Measurements from ENCODE around the gene ELP2. TPM values are rescaled to one million over a fixed set of nuclear protein-coding genes. Genes with fewer than 3 reads are reported as not detected.

ELP2 gene
- total RNA-seq, 4 donors from 2014 or later, result 46.1 to 82.4 (median 67.4) TPM

DNA sequence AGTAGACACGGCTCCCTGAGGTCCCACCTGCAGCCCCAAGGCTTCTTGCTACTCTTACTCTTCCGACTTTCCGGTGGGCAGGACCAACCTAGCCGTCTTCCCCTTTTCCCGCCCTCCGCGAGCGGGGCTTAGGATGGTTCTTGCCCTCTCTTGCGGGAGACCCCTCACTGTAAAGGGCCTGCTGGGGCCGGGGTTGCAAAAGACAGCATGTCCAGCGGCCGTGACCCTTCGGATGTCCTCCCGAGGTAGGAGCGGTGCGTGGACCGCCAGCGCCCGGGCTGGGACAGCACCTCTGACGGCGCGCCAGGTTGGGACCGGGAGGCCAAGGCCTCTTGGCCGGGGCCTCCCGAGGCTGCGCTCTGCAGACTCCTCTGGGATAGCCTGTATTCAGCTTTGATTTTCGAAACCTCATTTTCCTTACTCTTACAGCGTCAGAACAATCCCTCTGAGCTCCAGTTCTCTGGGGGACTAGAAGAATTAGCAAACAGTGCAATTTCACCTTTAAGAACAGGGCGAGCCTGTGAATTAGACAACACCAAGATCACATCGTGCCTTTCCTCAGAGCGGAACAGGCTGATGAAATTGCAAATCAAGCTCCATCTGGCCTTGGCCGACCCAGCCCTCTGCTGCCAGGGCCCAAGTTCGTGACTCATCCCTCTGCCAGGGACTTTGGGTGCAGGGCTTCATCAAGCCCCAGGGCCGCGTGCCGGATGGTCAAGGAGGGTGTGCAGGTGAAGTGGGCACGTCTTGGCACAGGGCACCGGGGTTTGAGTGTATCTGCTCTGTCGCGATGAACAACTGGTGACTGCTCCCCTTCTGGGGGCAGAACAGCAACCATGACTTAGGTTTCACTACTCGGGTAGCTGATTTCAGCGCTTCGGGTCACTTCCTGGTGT, 58.4 kb downstream of the ELP2 start:
- Histone ChIP-seq H3K4me1 (peaks cover 0 to 26% (median 10%) of the 10 kb centered on the region in 4 donors), H3K4me3 (peak overlapping the region; percentile 46 to 77 (median 61)), H3K36me3 (no peaks in the 10 kb centered on the region), H3K9me3 (no peaks in the 10 kb centered on the region), H3K27me3 (no peaks in the 10 kb centered on the region), H3K27ac (peak overlapping the region in 3 of 4 donors; percentile 4 to 75 (median 61))
- TF ChIP-seq EP300 (IDR thresholded peaks at IDR 0.05), result peak in 1 of 2 donors; percentile 76
- no peak for TF ChIP-seq POLR2A (IDR thresholded peaks at IDR 0.05)
- 29 to 50% methylated on average over 36 to 43 of the region's 43 CpGs for WGBS, 2 donors
- DNase-seq (ENCODE audit: low spot score in 2 of 2), result no peak

DNA sequence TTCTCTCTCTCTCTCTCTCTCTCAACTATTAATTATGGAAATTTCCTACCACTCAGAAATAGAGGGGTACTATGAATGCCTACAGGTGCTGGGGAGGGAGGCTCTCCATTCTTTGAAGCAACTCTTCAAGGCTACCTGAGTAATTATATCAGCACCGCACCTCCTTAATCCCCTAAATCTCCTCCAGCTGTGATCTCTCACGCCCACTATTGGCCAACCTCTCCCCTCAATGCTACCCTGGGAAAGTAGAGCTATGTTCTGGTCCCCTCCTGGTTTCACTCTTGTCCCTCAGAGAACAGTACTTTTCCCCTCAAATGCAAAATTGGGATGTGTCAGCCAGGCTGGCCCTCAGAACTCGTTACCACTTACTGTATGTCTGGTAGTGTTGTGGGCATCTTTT, 59.2 kb downstream of the ELP2 start:
- TF ChIP-seq EP300 (IDR thresholded peaks at IDR 0.05) (no peak), POLR2A (IDR thresholded peaks at IDR 0.05) (no peak)
- TF ChIP-seq, protein P1, sequence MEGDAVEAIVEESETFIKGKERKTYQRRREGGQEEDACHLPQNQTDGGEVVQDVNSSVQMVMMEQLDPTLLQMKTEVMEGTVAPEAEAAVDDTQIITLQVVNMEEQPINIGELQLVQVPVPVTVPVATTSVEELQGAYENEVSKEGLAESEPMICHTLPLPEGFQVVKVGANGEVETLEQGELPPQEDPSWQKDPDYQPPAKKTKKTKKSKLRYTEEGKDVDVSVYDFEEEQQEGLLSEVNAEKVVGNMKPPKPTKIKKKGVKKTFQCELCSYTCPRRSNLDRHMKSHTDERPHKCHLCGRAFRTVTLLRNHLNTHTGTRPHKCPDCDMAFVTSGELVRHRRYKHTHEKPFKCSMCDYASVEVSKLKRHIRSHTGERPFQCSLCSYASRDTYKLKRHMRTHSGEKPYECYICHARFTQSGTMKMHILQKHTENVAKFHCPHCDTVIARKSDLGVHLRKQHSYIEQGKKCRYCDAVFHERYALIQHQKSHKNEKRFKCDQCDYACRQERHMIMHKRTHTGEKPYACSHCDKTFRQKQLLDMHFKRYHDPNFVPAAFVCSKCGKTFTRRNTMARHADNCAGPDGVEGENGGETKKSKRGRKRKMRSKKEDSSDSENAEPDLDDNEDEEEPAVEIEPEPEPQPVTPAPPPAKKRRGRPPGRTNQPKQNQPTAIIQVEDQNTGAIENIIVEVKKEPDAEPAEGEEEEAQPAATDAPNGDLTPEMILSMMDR (IDR thresholded peaks at IDR 0.05), result no peak
- DNase-seq (ENCODE audit: low spot score in 2 of 2), result no peak
- Histone ChIP-seq H3K4me3 (no peak overlapping the region), H3K9me3 (no peaks in the 10 kb centered on the region), H3K4me1 (peaks cover 0 to 26% (median 10%) of the 10 kb centered on the region in 4 donors), H3K27ac (no peak overlapping the region), H3K36me3 (no peaks in the 10 kb centered on the region), H3K27me3 (no peaks in the 10 kb centered on the region)
- WGBS, 2 donors, result 75 to 79% methylated on average over 3 of the region's 3 CpGs

DNA sequence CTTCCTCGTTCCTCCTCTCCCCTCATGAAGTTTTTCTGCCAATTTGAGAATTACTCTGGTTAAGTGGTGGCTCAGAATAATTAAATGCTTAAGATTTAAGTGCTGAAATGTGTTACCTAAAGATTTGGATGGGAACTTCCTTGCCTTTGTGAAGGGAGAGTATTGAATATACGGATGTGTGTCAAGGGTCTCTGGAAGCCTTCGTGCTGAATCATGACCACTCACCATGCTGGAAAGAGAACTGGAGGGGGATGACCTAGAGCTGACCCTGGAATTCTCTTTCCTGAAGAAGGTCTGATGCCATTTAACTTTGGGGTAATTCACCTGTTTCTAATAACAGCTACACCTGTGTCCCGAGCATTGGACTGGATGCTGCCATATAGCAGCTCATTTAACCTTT, 59.8 kb downstream of the ELP2 start:
- H3K4me1 ChIP-seq, result peaks cover 0 to 26% (median 10%) of the 10 kb centered on the region in 4 donors
- no peak for DNase-seq (ENCODE audit: low spot score in 2 of 2)
- H3K4me3 ChIP-seq, result no peak overlapping the region
- WGBS, 2 donors, result 57 to 63% methylated on average over 4 of the region's 4 CpGs
- H3K36me3 ChIP-seq, result no peaks in the 10 kb centered on the region
- no peaks in the 10 kb centered on the region for H3K9me3 ChIP-seq
- TF ChIP-seq, protein P1 (IDR thresholded peaks at IDR 0.05), result no peak
- TF ChIP-seq POLR2A (IDR thresholded peaks at IDR 0.05) (no peak), EP300 (IDR thresholded peaks at IDR 0.05) (no peak)
- H3K27me3 ChIP-seq, result no peaks in the 10 kb centered on the region
- H3K27ac ChIP-seq, result no peak overlapping the region

DNA sequence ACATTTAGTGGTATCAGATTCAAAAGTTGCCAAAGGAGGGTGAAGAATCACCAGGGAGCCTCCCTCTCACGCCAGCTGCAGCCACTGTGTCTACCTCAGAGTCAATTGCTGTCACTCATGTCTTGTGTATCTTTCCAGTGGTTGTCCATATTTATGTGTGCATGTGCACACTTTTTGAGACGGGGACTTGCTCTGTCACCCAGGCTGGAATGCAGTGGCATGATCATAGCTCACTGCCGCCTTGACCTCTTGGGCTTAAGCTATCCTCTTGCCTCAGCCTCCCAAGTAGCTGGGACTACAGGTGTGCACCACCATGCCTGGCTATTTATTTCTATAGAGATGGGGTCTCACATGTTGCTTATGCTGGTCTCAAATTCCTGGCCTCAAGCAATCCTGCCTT, 61.6 kb downstream of the ELP2 start:
- H3K4me3 ChIP-seq, result no peak overlapping the region
- no peaks in the 10 kb centered on the region for H3K9me3 ChIP-seq
- no peaks in the 10 kb centered on the region for H3K27me3 ChIP-seq
- H3K4me1 ChIP-seq, result peaks cover 0 to 21% (median 9%) of the 10 kb centered on the region in 4 donors
- TF ChIP-seq POLR2A (IDR thresholded peaks at IDR 0.05) (no peak), EP300 (IDR thresholded peaks at IDR 0.05) (no peak)
- TF ChIP-seq, protein P1 (IDR thresholded peaks at IDR 0.05), result no peak
- WGBS, 2 donors, result 92 to 97% methylated on average over 3 of the region's 3 CpGs
- no peak overlapping the region for H3K27ac ChIP-seq
- H3K36me3 ChIP-seq, result no peaks in the 10 kb centered on the region
- no peak for DNase-seq (ENCODE audit: low spot score in 2 of 2)

DNA sequence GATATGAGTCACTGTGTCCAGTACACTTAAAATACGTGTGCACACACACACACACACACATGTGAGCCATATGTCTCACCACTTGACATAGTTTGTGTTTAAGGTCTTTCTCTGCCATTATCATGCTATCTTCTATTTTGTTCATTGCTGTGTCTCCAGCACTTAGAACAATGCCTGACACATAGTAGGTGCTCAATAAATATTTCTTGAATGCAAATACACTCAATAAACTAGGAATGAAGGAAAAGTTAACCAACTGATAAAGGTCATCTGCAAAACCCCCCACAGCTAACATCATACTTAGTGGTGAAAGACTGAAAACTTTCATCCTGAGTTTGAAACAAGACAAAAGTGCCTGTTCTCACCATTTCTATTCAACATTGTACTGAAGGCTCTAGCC, 62.0 kb downstream of the ELP2 start:
- Histone ChIP-seq H3K9me3 (no peaks in the 10 kb centered on the region), H3K27ac (no peak overlapping the region), H3K4me3 (no peak overlapping the region), H3K4me1 (peaks cover 0 to 16% (median 7%) of the 10 kb centered on the region in 4 donors), H3K36me3 (no peaks in the 10 kb centered on the region), H3K27me3 (no peaks in the 10 kb centered on the region)
- TF ChIP-seq POLR2A (IDR thresholded peaks at IDR 0.05) (no peak), EP300 (IDR thresholded peaks at IDR 0.05) (no peak)
- TF ChIP-seq, protein P1 (IDR thresholded peaks at IDR 0.05), result no peak
- DNase-seq (ENCODE audit: low spot score in 2 of 2), result no peak
- WGBS, 2 donors, result 83 to 89% methylated on average over 1 of the region's 1 CpG
